Stimulated activated CD4-positive, alpha-beta T cell treated with anti-CD3 and anti-CD28 coated beads, Interleukin-4, amount 100 ng/mL, for 4 hours (primary cell): ENCODE results near the gene PGAP2.
"Not testable (repeated sequence)": the region's sequence is repeated elsewhere in the genome, so short reads cannot be mapped to it uniquely, and the experiment has no call there.

ENCODE experiments used
- DNase-seq, 2 experiments: peaks; one replicate each; pipeline ENCODE4 v3.0.0-alpha.2; 2020

Gene PGAP2

GRCh38 chr11:3807909-3808860, at the start of gene PGAP2:
Gene PGAP2 (plus strand): TSS chr11:3808560. CDS start chr11:3811260, 2,700 bp downstream.
- DNase-seq: peak; percentile 43 to 67

GRCh38 chr11:3764266-3764665, 44.1 kb upstream of the PGAP2 start:
- no peak for DNase-seq

DNA sequence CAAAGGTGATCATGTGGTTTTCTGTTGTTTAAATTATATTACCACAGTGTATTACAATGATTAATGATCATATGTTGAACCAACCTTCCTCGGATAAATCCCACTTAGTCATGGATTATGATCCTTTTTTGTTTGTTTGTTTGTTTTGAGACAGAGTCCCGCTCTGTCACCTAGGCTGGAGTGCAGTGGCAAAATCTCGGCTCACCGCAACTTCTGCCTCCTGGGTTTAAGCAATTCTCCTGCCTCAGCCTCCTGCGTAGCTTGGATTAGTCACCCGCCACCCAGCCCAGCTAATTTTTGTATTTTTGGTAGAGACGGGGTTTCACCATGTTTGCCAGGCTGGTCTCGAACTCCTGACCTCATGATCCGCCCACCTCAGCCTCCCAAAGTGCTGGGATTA, 41.5 kb upstream of the PGAP2 start:
- not testable (repeated sequence) for DNase-seq

- no peak for DNase-seq
Observed at GRCh38 chr11:3767536-3767935, 40.8 kb upstream of the PGAP2 start.

DNA sequence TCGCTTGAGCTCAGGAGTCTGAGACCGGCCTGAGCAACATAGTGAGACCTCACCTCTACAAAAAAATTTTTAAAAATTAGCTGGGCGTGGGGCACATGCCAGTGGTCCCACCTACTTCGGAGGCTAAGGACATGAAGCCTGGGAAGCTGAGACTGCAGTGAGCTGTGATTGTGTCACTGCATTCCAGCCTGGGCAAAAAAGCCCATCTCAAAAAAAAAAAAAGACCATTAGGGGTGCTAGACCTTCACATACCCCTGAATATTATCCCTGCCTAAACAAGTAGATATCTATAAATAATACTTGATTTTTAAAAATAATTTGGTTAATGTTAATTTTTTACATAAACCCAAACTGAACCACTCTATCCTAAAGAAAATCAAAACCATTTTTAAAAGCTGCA, 35.2 kb upstream of the PGAP2 start:
- no peak for DNase-seq

DNA sequence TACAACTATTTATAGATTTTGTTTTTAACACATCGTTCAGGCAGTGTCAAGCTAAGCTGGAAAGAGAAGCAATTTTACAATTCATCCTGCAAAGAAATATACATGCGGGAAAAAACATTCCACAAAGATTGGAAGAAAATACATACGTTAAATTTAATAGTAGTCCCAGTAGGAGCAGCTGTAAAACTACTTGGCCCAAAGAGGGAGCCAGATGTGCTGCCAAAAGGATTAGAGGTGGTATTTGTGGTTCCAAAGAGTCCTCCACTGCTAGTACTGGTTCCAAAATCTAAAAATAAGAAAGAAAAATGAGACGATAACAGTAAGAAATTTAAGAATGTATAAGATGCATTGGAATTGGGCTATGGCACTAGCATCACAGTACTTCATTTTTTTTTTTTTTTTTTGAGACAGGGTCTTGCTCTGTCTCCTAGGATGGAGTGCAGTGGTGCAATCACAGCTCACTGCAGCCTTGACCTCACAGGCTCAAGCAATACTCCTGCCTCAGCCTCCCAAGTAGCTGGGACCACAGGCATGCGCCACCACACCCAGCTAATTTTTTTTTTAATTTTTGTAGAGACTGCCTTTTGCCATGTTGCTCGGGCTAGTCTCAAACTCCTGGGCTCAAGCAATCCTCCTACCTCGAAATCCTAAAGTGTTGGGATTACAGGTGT, 32.5 kb upstream of the PGAP2 start:
- DNase-seq: no peak

DNA sequence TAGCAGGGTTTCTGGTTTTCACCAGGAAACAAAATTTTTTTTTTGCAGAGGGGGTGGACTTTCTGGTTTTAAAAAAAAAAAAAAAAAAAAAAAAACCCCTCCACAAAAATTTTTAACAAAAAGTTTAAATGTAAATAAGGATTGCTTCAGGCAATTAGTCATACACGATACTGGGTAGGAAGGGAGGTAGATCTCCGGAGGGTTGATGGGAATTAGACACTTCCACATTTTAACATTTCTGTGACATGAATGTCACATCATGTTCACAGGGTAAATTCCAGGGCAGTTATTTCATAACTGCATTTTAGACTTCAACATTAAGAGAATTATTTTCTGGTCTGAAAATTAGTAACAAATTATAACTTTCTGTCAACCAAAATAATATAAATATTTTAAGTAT, 26.9 kb upstream of the PGAP2 start:
- DNase-seq: no peak

DNA sequence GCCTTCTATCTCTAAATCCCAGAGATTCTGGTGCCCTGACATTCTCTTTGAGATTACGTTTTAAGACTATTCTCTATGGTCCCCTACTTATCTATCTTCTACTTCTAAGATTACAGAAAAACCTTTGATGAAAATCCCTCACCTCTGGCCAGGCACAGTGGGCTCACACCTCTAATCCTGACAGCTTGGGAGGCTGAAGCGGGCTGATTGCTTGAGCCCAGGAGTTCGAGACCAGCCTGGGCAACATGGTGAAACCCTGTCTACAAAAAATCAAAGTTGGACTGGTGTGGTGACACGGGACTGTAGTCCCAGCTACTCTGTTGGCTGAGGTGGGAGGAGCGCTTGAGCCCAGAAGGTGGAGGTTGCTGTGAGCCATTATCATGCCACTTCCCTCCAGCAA, 25.4 kb upstream of the PGAP2 start:
- DNase-seq: no peak

DNA sequence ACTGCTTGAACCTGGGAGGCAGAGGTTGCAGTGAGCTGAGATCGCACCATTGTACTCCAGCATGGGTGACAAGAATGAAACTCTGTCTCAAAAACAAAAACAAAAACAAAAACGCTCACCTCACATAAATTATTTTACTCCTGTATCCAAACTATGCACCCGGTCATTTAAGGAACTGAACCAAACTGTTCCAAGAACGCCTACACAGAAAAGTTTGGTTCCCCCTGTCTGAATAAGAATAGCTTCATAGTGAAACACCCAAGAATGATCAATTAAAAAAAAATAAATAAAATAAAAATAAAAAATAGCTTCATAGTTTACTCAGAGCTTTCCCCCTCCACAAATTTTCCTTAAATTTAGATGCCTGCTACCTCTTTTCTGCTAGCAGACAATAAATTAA, 24.7 kb upstream of the PGAP2 start:
- no peak for DNase-seq

DNA sequence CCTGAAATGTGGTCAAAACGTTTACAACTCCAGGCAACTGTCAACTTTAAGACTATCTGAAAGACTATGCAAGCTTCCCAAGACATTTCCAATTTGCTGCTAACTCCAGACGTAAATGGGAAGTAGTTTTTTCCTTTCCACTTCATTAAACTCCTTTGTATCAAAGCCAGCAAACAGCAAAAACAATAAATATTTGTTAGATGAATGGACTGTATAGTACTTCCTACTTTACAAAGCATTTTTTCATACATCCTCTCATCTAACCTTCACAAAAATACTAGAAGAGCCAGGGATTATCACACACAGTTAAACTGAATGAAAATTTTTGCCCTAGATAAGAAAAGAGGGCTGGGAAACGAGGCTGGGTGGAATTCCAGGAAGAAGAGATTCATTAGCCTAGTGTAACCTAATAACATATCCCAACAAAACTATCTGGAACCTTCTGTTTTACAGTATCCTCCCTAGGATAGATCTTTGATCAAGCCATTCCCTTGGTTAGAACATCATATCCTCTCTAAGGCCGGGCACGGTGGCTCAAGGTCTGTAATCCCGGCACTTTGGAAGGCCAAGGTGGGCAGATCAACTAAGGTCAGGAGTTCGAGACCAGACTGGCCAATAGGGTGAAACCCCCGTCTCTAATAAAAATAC, 21.5 kb upstream of the PGAP2 start:
- DNase-seq: no peak

DNA sequence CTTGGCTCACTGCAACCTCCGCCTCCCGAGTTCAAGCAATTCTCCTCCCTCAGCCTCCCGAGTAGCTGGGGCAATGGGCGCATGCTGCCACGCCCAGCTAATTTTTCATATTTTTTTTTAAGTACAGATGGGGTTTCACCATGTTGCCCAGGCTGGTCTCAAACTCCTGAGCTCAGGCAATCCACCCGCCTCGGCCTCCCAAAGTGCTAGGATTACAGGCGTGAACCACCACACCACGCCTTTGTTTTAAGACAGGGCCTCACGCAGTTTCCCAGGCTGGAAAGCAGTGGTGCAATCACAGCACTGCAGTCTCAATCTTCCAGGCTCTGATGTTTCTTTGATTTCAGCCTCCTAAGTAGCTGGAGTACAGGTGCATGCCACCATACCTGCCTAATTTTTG, 14.0 kb upstream of the PGAP2 start:
- DNase-seq: not testable (repeated sequence)

DNA sequence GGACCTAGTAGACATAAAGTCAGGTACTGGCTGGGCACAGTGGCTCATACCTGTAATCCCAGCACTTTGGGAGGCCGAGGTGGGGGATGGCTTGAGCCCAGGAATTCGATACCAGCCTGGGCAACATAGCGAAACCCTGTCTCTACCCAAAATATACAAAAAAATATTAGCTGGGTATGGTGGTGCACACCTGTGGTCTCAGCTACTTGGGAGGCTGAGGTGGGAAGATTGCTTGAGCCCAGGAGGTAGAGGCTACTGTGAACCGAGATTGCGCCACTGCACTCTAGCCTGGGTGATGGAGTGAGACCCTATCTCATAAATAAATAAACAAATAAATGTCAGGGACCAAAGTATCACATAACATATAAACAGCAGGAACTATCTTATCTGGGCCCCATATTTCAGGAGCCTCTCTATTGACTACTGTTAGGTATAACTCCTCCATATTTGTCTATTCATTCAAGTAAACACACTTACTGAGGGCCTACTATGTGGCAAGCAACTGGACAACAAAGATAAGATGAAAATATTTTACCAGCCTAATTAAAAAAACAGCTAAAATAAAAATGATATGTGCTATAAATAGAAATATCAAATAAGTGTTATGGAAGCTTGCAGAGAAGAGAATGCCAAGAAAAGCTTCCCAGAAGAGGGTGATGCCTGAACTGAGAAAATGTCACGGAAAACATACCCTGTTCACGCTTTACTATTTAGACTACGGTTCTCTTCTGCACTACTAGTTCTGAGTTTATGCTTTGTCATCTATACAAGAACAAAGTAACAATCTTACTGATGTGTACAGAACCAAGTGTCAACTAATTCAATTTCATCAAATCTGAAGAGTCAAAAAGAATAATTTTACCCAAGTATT, 13.0 kb upstream of the PGAP2 start:
- DNase-seq: no peak

GRCh38 chr11:3796002-3796311, 12.4 kb upstream of the PGAP2 start:
- DNase-seq: no peak

DNA sequence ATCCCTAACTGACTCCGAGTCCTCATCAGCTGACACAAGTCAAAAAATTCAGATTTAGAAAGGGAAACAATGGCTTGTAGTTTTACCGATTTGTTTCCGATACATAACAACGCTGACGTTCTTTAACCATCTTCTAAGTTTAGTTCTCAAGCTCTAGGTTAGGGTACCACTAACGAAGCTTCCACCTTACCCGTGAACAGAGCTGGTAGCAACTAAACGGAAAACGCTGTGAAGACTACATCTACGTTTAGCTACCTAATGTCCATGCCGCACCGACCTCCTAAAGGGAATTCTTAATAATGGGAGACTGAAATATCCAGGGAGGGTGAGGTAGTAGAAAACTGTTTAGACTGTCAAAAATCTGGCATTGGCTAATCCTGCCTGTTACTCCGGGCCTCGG, 12.0 kb upstream of the PGAP2 start:
- DNase-seq: no peak

- no peak for DNase-seq
Observed at GRCh38 chr11:3796801-3797328, 11.5 kb upstream of the PGAP2 start.

- DNase-seq: peak; percentile 98 to 100
Observed at GRCh38 chr11:3797329-3798090, 10.8 kb upstream of the PGAP2 start, which contains the start of gene NUP98. Gene NUP98 (minus strand): TSS chr11:3797554. CDS start chr11:3782117, 15,437 bp downstream.

- no peak for DNase-seq
Observed at GRCh38 chr11:3799143-3799542, 9.2 kb upstream of the PGAP2 start.

DNA sequence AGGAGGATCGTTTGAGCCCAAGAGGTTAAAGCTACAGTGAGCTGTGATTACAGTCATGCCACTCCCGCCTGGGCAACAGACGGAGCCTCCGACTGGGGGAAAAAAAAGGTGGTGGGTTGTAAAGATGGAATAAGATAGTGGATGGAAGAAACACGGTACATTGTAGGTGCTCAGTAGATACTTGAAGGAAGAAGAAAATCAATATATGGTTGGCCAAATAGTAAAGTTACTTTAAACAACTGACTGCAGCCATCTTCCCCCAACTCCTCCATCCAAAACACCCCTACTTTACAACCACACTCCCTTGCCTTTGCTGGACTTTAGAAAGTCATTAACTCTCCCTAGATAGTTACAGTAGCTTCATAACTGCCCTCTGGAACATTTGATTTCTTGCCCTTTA, 8.5 kb upstream of the PGAP2 start:
- DNase-seq: no peak

GRCh38 chr11:3802011-3802790, 6.2 kb upstream of the PGAP2 start:
- no peak for DNase-seq

GRCh38 chr11:3803726-3804495, 4.4 kb upstream of the PGAP2 start:
- DNase-seq: no peak
